BLaER1 (cell line): ENCODE measurements around the gene CENPB.

Source experiments
- H3K27ac ChIP-seq: shearing (Covaris generic); formaldehyde crosslinking; 2 replicates; pipeline ENCODE4 v1.8.1; 2022
- H3K27me3 ChIP-seq: shearing (Covaris generic); formaldehyde crosslinking; 2 replicates; pipeline ENCODE4 v1.8.1; 2022
- H3K36me3 ChIP-seq: shearing (Covaris generic); formaldehyde crosslinking; 2 replicates; pipeline ENCODE4 v1.8.1; 2022
- H3K4me1 ChIP-seq: shearing (Covaris generic); formaldehyde crosslinking; 2 replicates; pipeline ENCODE4 v1.8.1; 2022
- H3K4me2 ChIP-seq: shearing (Covaris generic); formaldehyde crosslinking; 2 replicates; pipeline ENCODE4 v1.8.1; 2022
- H3K4me3 ChIP-seq: shearing (Covaris generic); formaldehyde crosslinking; 2 replicates; pipeline ENCODE4 v1.8.1; 2022
- H3K9ac ChIP-seq: shearing (Covaris generic); formaldehyde crosslinking; 2 replicates; pipeline ENCODE4 v1.8.1; 2022
- H3K9me3 ChIP-seq: shearing (Covaris generic); formaldehyde crosslinking; 2 replicates; pipeline ENCODE4 v1.8.1; 2022
- H4K20me1 ChIP-seq: shearing (Covaris generic); formaldehyde crosslinking; 2 replicates; pipeline ENCODE4 v1.8.1; 2022
- Cebpa-rat ChIP-seq: shearing (Covaris generic); IDR thresholded peaks from 2 replicates; pipeline ENCODE4 v1.8.1; 2022

The CENPB gene

GRCh38 chr20:3751675-3752385 is 34.7 kb downstream of the CENPB start:
- Histone ChIP-seq H3K4me1 (peaks cover 17% of the 10 kb centered on the region), H3K27ac (no peak overlapping the region), H3K4me2 (peak overlapping the region; percentile 74), H3K9ac (0 out of 2 replicates have a peak overlapping the region, but pooled peaks have one; percentile 19), H4K20me1 (peaks cover 47% of the 10 kb centered on the region), H3K4me3 (peak overlapping the region; percentile 63), H3K9me3 (no peaks in the 10 kb centered on the region), H3K27me3 (no peaks in the 10 kb centered on the region), H3K36me3 (peaks cover 60% of the 10 kb centered on the region)
- TF ChIP-seq Cebpa-rat: no peak

DNA sequence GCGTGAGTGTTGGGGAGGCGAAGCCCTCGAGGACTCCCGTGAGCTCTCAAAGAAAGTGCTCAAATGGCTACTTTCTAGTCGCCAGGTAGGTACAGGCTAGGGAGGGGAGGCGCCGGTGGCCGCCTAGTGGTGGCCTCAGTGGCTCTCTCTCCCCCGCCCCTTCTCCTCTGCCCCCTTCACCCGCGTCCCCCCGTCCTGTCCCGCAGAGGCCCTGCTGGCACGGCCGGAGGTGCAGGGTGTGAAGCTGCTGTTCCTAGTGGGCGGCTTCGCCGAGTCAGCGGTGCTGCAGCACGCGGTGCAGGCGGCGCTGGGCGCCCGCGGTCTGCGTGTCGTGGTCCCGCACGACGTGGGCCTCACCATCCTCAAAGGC is 35.2 kb downstream of the CENPB start:
- no peak overlapping the region for H3K9ac ChIP-seq
- H3K27me3 ChIP-seq: no peaks in the 10 kb centered on the region
- H3K9me3 ChIP-seq: no peaks in the 10 kb centered on the region
- peaks cover 55% of the 10 kb centered on the region for H3K36me3 ChIP-seq
- no peak for TF ChIP-seq Cebpa-rat
- H3K4me3 ChIP-seq: peak overlapping the region; percentile 63
- peaks cover 17% of the 10 kb centered on the region for H3K4me1 ChIP-seq
- no peak overlapping the region for H3K27ac ChIP-seq
- H3K4me2 ChIP-seq: peak overlapping the region; percentile 74
- H4K20me1 ChIP-seq: peaks cover 43% of the 10 kb centered on the region

DNA sequence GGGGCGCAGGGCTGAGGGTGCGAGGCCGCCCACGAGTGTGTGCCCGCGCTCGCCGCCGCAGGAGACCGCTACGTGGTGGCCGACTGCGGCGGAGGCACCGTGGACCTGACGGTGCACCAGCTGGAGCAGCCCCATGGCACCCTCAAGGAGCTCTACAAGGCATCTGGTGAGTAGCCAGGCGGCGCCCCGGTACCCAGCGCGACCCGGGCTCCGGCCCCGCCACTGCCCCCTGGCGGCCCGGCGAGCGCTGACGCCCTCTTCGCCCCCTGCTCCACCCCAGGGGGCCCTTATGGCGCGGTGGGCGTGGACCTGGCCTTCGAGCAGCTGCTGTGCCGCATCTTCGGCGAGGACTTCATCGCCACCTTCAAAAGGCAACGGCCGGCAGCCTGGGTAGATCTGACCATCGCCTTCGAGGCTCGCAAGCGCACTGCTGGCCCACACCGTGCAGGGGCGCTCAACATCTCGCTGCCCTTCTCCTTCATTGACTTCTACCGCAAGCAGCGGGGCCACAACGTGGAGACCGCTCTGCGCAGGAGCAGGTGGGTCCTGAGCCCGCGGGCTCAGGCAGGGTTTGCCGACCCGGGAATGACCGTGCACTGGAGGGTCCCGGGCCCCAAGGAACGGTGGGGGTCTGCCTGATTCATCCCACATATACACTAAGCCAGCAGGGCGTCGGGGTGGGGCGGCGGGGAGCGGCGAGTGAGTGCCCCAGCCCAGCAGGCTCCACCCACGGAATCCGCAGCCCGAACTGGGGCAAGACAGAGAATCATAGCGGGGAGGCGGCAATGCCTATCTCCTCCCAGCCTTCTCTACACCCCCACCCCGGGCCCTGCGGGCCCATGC is 36.6 kb downstream of the CENPB start:
- no peak overlapping the region for H3K4me3 ChIP-seq
- no peak overlapping the region for H3K27ac ChIP-seq
- H3K4me2 ChIP-seq: no peak overlapping the region
- no peaks in the 10 kb centered on the region for H3K9me3 ChIP-seq
- H4K20me1 ChIP-seq: peaks cover 29% of the 10 kb centered on the region
- peaks cover 25% of the 10 kb centered on the region for H3K4me1 ChIP-seq
- H3K9ac ChIP-seq: no peak overlapping the region
- TF ChIP-seq Cebpa-rat: no peak
- H3K27me3 ChIP-seq: 0 out of 2 replicates have a peak, but pooled peaks cover 2% of the 10 kb centered on the region
- peaks cover 41% of the 10 kb centered on the region for H3K36me3 ChIP-seq

- Histone ChIP-seq H3K4me3 (no peak overlapping the region), H3K4me2 (no peak overlapping the region), H3K9me3 (no peaks in the 10 kb centered on the region), H3K9ac (no peak overlapping the region), H3K4me1 (peaks cover 25% of the 10 kb centered on the region), H4K20me1 (peaks cover 22% of the 10 kb centered on the region), H3K27me3 (0 out of 2 replicates have a peak, but pooled peaks cover 2% of the 10 kb centered on the region), H3K27ac (no peak overlapping the region), H3K36me3 (peaks cover 34% of the 10 kb centered on the region)
- TF ChIP-seq Cebpa-rat: no peak
These were observed 37.4 kb downstream of the CENPB start for GRCh38 chr20:3749087-3749688.

DNA sequence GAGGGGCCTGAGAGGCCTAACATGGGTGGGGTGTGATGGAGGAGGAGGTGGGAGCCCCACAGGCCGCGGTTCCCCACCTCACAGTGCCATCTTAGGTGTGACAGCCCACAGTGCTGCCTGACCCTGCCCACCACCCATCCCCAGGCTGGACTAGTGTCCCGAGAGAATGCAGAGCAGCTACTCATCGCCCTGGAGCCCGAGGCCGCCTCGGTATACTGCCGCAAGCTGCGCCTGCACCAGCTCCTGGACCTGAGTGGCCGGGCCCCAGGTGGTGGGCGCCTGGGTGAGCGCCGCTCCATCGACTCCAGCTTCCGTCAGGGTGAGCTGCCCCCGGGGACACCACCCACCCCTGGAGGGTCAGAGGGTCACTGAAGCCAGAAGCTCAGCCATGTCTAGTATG is 38.5 kb downstream of the CENPB start:
- Histone ChIP-seq H3K4me3 (no peak overlapping the region), H3K27ac (no peak overlapping the region), H3K4me1 (peaks cover 24% of the 10 kb centered on the region), H3K36me3 (peaks cover 26% of the 10 kb centered on the region), H3K4me2 (no peak overlapping the region), H4K20me1 (peaks cover 11% of the 10 kb centered on the region), H3K27me3 (0 out of 2 replicates have a peak, but pooled peaks cover 2% of the 10 kb centered on the region), H3K9me3 (no peaks in the 10 kb centered on the region), H3K9ac (no peak overlapping the region)
- no peak for TF ChIP-seq Cebpa-rat

GRCh38 chr20:3747471-3747870 is 39.1 kb downstream of the CENPB start:
- no peak for TF ChIP-seq Cebpa-rat
- Histone ChIP-seq H3K27ac (no peak overlapping the region), H3K36me3 (peaks cover 22% of the 10 kb centered on the region), H3K4me2 (no peak overlapping the region), H4K20me1 (peaks cover 5% of the 10 kb centered on the region), H3K27me3 (0 out of 2 replicates have a peak, but pooled peaks cover 2% of the 10 kb centered on the region), H3K9me3 (no peaks in the 10 kb centered on the region), H3K9ac (no peak overlapping the region), H3K4me3 (no peak overlapping the region), H3K4me1 (peaks cover 18% of the 10 kb centered on the region)

GRCh38 chr20:3745686-3746173 is 40.8 kb downstream of the CENPB start:
- no peak for TF ChIP-seq Cebpa-rat

GRCh38 chr20:3744806-3745685 is 41.5 kb downstream of the CENPB start:
- peaks cover 8% of the 10 kb centered on the region; the same call in 1 of the 2 replicates for H3K4me1 ChIP-seq
- H3K9me3 ChIP-seq: no peaks in the 10 kb centered on the region

More at GRCh38 chr20:3745686-3746173, 40.8 kb downstream of the CENPB start:
- H3K9me3 ChIP-seq: no peaks in the 10 kb centered on the region
- no peaks in the 10 kb centered on the region for H4K20me1 ChIP-seq
- H3K4me1 ChIP-seq: peaks cover 8% of the 10 kb centered on the region; the same call in 1 of the 2 replicates
- peaks cover 5% of the 10 kb centered on the region; the same call in 1 of the 2 replicates for H3K36me3 ChIP-seq
- H3K27me3 ChIP-seq: 0 out of 2 replicates have a peak, but pooled peaks cover 2% of the 10 kb centered on the region
- H3K27ac ChIP-seq: no peak overlapping the region
- H3K4me3 ChIP-seq: no peak overlapping the region
- no peak overlapping the region for H3K9ac ChIP-seq
- peak overlapping the region; percentile 28 for H3K4me2 ChIP-seq

DNA sequence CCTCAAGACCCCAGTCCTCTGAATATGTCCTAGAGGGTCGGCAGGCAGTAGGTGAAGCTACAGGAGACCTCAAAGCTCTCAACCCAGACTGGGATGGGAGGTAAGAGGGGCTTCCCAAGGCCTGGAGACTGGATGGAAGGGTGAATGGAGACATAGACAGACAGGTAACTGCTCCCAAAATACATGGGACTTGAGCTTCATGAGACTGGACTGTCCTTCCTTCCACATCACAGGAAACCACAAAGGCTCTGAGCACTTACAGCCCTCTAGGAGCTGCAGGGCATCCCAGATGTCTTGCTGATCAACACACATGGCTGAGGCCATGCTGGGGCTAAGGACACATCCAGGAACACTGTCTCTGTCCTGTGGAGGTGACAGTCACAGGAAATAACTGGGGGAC is 42.5 kb downstream of the CENPB start:
- Histone ChIP-seq H4K20me1 (no peaks in the 10 kb centered on the region), H3K9me3 (no peaks in the 10 kb centered on the region), H3K27me3 (0 out of 2 replicates have a peak, but pooled peaks cover 2% of the 10 kb centered on the region), H3K27ac (no peak overlapping the region), H3K4me2 (no peak overlapping the region), H3K4me1 (peaks cover 8% of the 10 kb centered on the region; the same call in 1 of the 2 replicates), H3K36me3 (no peaks in the 10 kb centered on the region), H3K9ac (no peak overlapping the region), H3K4me3 (no peak overlapping the region)
- no peak for TF ChIP-seq Cebpa-rat

More at GRCh38 chr20:3744806-3745685, 41.5 kb downstream of the CENPB start:
- Histone ChIP-seq H3K4me3 (no peak overlapping the region), H3K27ac (no peak overlapping the region), H3K4me2 (peak overlapping the region; percentile 32), H3K36me3 (no peaks in the 10 kb centered on the region), H4K20me1 (no peaks in the 10 kb centered on the region), H3K27me3 (0 out of 2 replicates have a peak, but pooled peaks cover 2% of the 10 kb centered on the region), H3K9ac (no peak overlapping the region)
- TF ChIP-seq Cebpa-rat: no peak
